Tibial nerve (tissue), 3 donors: ENCODE data around the gene PM20D1.

Experiments
- CTCF ChIP-seq, 5 experiments: fragments of 200-600 bp in 3 of 5; fragments of 450-650 bp in 2 of 5; sonication (generic) in 3 of 5; IDR thresholded peaks; one replicate each; pipeline ENCODE4 v1.5.1; 2016 to 2019; ENCODE audit warnings: antibody characterized with exemption in 5 of 5, mild to moderate bottlenecking in 3 of 5, moderate library complexity in 2 of 5
- POLR2A ChIP-seq, 2 donors: fragments of 450-650 bp; IDR thresholded peaks; one replicate each; pipeline ENCODE4 v1.6.1; 2017; ENCODE audit warnings: antibody characterized with exemption in 2 of 2, mild to moderate bottlenecking in 2 of 2, moderate library complexity in 2 of 2

- TF ChIP-seq CTCF (IDR thresholded peaks at IDR 0.05) = no peak
- TF ChIP-seq POLR2A (IDR thresholded peaks at IDR 0.05) = no peak
Measured at GRCh38 chr1:205809942-205810345, 40.0 kb downstream of the PM20D1 start.
